ENCODE measurements around the gene PAPPA. TPM values are rescaled to one million over a fixed set of nuclear protein-coding genes. Genes with fewer than 3 reads are reported as not detected.

The PAPPA gene
- total RNA-seq, 1 experiment from 2014 or later, result 7.0 TPM

GRCh38 chr9:116202219-116202912 is 48.8 kb downstream of the PAPPA start:
- TF ChIP-seq CTCF (IDR thresholded peaks at IDR 0.05; ENCODE audit: unreplicated experiment), result no peak
- no TSS peak for BruUV-seq (replicated peaks)
- H3K27me3 Mint-ChIP-seq (ENCODE audit: insufficient read depth, unreplicated experiment), result no peaks in the 10 kb centered on the region
- ChIA-PET POLR2A (no interaction called here), CTCF (no interaction called here)
- H3K27ac Mint-ChIP-seq (ENCODE audit: low read depth, unreplicated experiment), result no peak overlapping the region
- no peak for DNase-seq (ENCODE audit: unreplicated experiment)
- intact Hi-C loops (cut with micrococcal nuclease), result no loop called here
- peaks cover 12% of the 10 kb centered on the region for H3K4me1 Mint-ChIP-seq (ENCODE audit: insufficient read depth, unreplicated experiment)
- H3K4me3 Mint-ChIP-seq (ENCODE audit: unreplicated experiment), result no peak overlapping the region
- no peaks in the 10 kb centered on the region for H3K36me3 Mint-ChIP-seq (ENCODE audit: insufficient read depth, unreplicated experiment)
- H3K9me3 Mint-ChIP-seq (ENCODE audit: unreplicated experiment), result no peaks in the 10 kb centered on the region

GRCh38 chr9:116204252-116204882 is 50.8 kb downstream of the PAPPA start:
- ChIA-PET POLR2A (no interaction called here), CTCF (interaction anchor here (1.1 to 1.3 kb wide), 2 partner anchors 43 to 53 kb away, joined by 3 read pairs; no protein-coding TSS in a partner anchor)
- BruUV-seq (replicated peaks), result no TSS peak
- peaks cover 20% of the 10 kb centered on the region for H3K4me1 Mint-ChIP-seq (ENCODE audit: insufficient read depth, unreplicated experiment)
- H3K36me3 Mint-ChIP-seq (ENCODE audit: insufficient read depth, unreplicated experiment), result no peaks in the 10 kb centered on the region
- intact Hi-C loops (cut with micrococcal nuclease), result no loop called here
- TF ChIP-seq CTCF (IDR thresholded peaks at IDR 0.05; ENCODE audit: unreplicated experiment), result no peak
- no peaks in the 10 kb centered on the region for H3K9me3 Mint-ChIP-seq (ENCODE audit: unreplicated experiment)
- H3K27ac Mint-ChIP-seq (ENCODE audit: low read depth, unreplicated experiment), result peak overlapping the region; percentile 0
- no peak overlapping the region for H3K4me3 Mint-ChIP-seq (ENCODE audit: unreplicated experiment)
- DNase-seq (ENCODE audit: unreplicated experiment), result no peak
- no peaks in the 10 kb centered on the region for H3K27me3 Mint-ChIP-seq (ENCODE audit: insufficient read depth, unreplicated experiment)

DNA sequence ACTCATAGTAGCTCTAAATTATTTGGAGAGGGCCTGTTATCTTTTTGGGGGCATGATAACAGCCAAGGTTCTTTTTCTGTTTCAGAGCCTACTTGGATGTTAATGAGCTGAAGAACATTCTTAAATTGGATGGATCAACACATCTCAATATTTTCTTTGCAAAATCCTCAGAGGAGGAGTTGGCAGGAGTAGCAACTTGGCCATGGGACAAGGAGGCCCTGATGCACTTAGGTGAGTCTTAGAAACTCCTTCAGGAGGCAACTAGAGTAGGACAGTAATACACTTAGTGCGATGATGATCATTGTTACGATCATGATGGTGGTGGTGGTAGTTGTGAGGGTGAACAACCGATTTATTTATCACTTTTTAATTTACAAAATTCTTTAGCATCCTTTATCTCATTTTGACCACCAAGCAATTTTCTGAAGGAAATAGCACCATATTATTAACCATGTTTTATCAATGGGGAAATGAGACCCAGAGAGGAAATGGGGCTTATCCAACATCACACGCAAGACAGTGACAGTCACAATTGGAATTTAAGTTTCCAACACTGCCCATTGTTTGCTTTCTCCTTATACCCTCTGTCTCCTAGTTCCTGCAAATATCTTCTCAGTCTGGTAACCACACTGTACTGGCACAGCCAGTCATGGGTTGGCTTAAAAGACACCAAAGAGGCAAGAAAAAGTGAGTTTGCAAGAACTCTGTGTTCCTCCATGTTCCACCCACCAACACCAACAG is 54.0 kb downstream of the PAPPA start:
- H3K4me1 Mint-ChIP-seq (ENCODE audit: insufficient read depth, unreplicated experiment), result peaks cover 17% of the 10 kb centered on the region
- no peaks in the 10 kb centered on the region for H3K27me3 Mint-ChIP-seq (ENCODE audit: insufficient read depth, unreplicated experiment)
- no peak for TF ChIP-seq CTCF (IDR thresholded peaks at IDR 0.05; ENCODE audit: unreplicated experiment)
- CTCF ChIA-PET, result no interaction called here
- H3K4me3 Mint-ChIP-seq (ENCODE audit: unreplicated experiment), result no peak overlapping the region
- peak overlapping the region; percentile 37 for H3K27ac Mint-ChIP-seq (ENCODE audit: low read depth, unreplicated experiment)
- no peak for DNase-seq (ENCODE audit: unreplicated experiment)
- intact Hi-C loops (cut with micrococcal nuclease), result no loop called here
- POLR2A ChIA-PET, result interaction anchor here (0.7 kb wide), 1 partner anchor 25 kb away, joined by 3 read pairs; no protein-coding TSS in a partner anchor
- no peaks in the 10 kb centered on the region for H3K9me3 Mint-ChIP-seq (ENCODE audit: unreplicated experiment)
- H3K36me3 Mint-ChIP-seq (ENCODE audit: insufficient read depth, unreplicated experiment), result peaks cover 4% of the 10 kb centered on the region
- BruUV-seq (replicated peaks), result no TSS peak
